ENCODE results near the gene R3HCC1L.

Gene R3HCC1L

GRCh38 chr10:98263088-98263487 lies 128.6 kb downstream of the R3HCC1L start:
- no peak for DNase-seq

DNA sequence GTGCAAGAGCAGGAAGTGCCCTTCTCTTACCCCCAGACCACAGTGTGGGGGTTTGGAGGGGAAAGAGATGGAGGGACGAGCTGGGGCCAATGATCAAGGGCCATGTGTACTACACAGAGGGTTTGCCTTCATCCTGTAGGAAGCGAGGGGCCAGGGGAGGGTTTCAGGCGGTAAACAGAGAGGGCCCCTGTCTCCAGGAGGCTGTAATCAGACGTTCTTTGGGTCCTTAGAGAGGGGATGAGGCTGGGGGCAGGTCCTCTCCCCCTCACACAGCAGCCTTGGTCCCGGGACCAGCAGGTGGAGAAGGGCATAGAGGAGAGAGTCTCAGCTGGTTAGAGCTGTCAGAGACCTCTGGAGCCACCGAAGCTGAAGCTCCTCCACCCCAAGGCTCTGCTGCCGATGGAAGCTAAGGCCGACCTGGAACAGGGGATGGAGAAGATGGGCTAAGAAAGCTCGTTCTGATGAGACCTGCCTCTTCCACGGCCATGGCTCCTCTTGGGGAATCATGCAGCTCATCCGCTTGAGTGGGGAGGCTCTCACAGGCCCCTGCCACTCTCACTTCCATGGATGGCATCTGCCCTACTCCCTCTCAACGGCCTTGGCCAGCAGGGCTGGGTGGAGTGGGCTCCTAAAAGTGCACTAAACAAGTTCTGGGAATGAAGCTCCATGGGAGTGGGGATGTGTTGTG lies 130.1 kb downstream of the R3HCC1L start:
- no peak for DNase-seq

DNA sequence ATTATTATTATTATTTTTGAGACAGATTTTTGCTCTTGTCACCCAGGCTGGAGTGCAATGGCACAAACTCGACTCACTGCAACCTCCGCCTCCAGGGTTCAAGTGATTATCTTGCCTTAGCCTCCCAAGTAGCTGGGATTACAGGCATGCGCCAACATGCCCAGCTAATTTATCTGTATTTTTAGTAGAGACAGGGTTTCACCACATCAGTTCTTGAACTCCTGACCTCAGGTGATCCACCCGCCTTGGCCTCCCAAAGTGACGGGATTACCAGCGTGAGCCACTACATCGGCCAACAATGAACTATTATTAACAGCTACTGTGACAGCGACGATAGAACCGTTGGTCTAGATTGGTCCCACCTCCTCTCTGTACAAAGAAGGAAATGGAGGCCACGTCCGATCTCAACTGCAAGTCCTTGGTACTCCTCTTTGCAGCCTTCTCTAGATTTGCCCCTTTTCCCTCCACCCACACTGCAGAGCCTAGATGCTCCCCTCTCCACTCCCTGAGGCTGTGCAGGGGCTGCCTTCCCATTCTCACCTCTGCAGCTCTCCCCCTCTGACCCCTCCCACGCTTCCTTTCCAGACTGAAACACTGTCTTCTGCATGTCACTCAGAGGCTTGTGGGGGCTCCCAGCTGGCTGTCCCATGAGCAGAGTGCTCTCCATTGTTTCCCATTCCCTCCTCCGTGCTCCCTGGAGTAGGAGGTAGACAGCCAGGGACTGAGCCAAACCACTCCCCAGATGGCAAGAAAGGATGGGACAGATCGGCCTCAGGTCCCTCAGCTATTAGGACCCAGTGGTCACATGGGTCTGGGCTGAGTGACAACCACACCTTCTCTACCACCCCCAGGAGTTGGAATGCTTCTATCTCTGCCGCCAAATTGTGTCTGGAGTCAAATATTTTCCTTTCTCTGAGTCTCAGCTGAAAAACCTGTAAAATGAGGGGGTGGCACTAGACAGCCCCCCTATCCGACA lies 131.2 kb downstream of the R3HCC1L start:
- DNase-seq: no peak

DNA sequence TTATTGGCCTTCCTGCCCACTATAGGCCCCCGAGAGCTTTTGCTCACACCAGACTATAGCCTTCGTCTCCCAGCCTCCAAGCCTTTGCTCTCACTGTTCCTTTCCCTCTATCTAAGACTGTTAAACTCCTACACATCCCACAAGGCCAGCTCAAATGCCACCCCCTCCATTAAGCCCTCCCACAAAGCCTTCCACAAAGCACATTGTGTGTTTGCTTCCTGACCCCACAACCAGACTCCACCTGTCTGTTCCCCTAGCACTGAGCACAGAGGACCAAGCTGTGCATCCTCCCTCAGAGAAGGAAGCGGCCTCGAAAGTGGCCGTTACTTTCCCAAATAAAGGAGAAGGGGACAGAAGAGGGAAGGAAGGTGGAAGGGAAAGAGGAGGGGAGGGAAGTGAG lies 132.2 kb downstream of the R3HCC1L start:
- DNase-seq: no peak

DNA sequence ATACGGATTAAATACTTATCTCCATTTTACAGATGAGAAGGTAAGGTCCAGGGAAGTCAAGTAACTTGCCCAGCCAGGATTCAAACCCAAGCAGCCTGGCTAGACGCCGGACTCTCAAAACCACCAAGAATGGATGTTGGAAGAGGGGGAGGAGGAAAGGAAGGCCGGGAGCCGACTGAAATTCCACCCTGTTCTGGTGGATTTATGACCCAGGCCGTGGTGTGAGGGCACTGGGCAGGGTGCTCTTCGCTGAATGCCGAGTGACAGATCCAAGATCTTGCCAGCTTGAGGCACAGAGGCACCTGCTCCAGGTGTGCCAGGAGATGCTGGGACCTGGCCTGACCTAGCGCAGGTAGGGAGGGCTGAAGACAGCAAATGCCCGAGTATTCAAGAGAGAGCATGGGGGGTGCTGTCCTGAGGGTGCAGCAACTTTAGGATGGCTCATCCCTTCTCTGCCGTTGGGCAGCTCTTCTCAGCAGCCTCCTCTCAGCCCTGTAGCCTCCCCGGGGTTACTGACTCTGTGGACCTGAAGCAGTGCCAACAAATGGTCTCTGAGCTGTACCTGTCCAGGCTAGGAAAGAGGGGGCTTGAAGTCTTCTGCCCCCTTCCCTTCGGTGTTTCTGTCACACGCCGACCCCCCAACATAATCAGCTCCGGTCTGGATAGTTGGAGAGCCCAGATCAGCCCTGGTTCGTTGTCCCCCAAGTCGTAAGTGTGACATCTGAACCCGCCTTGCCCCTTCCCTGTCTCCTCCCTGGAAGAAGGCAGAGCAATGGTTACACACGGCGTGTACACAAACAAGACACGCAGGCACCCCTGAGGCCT lies 132.8 kb downstream of the R3HCC1L start:
- DNase-seq: no peak

GRCh38 chr10:98267894-98268693 lies 133.6 kb downstream of the R3HCC1L start, which contains the start of gene LOXL4:
Gene LOXL4 (minus strand): TSS chr10:98268194. CDS start chr10:98263019, 5,175 bp downstream.
- peak in 1 of 2 experiments; percentile 8 for DNase-seq

DNA sequence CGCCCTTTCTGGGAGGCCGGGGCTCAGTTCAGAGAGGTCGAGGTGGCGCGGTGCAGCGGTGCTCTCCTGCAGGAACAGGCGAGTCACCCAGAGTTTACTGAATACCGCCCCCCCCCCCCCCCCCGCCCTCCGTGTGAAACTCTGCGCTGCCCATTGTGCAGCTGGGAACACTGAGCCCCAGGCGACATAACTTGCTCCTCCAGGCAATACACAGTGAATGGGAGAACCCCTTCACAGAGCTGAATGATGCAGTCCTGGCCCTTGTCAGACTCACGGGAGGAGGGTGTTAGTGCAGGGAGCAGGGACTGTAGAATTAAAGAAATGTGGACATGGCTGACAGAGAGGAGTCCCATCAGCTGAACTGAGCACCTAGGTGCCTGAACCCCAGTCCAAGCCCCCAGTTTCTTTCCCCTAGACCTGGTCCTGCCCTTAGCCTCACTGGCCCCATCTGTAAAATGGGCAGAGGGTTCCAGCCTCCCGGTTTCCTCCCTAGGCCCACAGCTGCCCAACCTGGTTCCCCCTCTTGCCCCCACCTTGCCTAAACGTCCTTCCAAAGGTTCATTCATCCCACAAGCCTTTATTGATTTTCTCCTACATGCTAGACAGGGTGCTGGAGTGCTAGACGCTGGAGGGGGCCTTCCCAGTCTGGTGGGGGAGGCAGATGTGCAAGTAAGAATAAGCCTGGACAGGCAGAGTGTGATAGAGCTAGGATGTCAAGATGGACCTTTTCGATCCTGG lies 134.4 kb downstream of the R3HCC1L start:
- DNase-seq: peak in 1 of 2 experiments; percentile 56

GRCh38 chr10:98269435-98269912 lies 135.0 kb downstream of the R3HCC1L start:
- DNase-seq: peak; percentile 65 to 71

DNA sequence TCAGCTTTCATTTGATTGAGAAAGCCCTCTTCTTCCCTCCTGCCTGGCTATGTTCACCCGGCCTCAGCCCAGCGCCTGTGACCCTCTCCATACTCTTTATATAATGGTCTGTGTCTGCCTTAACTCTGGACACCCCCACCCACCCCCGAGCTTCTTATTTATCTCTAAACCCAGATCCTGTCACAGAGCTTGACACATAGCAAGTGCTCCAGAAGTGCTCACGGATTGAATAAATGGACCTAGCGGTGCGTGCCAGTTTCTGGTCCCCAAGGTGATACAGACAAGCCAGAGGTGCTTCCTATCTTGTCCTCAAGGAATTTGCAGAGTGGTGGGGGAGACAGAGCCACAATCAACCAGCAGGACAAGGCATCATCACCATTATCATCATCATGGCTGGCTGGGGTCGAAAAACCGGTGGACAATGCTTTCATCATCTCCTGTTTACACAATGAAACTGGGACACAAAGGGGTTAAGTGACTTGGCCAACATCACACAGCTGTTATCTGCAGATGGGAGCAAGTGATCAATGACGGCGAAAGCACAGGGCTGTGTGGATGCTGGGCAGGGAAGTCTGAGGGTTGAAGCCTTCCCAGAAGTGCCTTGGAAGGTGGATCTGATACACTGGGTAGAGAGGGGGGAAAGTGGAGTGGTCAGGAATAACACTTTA lies 135.8 kb downstream of the R3HCC1L start:
- peak; percentile 28 to 40 for DNase-seq

GRCh38 chr10:98270786-98271185 lies 136.3 kb downstream of the R3HCC1L start:
- DNase-seq: no peak

GRCh38 chr10:98272245-98272644 lies 137.8 kb downstream of the R3HCC1L start:
- no peak for DNase-seq

- no peak for DNase-seq
Observed at GRCh38 chr10:98272656-98273055, 138.2 kb downstream of the R3HCC1L start.

DNA sequence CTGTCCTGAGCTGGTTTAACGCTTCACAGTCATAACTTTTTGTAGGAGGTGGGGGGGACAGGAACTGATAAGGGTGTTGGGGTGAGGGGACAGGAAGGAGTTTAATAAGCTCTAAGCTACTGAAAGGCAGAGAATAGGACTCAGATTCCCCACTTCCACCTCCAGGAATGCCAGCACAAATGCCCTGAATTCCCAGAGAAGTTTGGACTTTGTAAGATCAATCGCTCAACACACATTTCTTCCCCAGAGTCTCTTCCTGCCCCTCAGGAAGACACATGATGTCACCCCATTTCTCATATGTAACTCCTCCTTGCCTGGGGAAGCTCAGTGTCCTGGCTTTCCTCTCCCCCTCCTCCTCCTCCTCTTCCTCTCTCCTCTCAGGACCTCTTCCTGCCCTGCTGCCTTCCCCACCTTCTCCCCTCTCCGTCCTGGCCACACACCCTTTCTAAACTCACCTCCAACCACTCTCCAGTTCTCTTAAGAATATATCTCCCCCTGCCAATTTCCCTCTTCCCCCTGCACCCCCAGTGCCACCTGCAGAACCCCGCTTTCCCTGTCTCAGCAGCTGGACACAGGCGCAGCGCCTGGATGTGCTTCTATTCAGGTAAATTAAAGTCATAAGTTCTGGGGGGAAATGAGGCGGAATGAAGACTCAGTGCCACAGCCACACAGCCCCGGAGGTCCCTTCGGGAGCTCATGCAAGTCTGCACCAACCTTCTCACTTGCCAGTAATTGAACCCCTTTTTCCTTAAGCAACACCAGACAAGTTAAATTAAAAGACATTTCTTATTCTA lies 138.8 kb downstream of the R3HCC1L start:
- DNase-seq: no peak

DNA sequence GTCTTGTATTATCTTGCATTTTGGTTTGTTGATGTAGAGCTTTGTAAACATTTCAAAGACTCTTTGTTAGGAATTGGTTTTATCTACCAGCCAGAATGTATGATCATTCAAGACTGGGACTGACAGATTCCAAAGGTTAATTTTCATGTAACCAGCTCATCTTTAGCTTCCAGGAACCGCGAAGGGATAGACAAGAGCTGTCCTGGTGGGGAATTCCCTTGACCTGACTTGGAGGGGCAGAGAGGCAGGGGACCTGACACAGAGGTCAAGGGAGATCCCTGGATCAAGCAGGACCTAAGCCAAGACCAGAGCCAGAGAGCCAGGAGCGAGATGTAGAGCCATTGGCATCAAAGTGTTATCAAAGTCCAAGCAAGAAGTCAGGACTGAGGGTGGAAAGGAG lies 140.1 kb downstream of the R3HCC1L start:
- no peak for DNase-seq

GRCh38 chr10:98276311-98276710 lies 141.9 kb downstream of the R3HCC1L start:
- no peak for DNase-seq

DNA sequence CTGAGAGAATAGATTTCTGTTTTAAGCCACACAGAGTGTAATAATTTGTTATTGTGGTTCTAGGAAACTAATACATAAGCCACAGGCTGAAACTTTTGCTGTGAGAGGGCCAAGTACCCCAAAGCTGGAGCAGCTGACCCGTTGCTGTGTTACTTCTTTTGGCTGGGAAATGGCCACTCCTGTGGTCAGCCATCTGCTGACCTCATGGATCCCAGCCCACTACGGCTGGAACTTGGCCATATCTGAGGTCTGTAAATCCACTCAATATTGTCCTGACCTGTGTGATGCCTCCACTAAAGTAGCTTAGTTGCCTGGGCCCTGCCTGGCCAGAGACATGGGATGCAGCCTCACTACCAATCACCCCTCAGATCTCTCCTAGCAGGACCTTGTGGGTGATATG lies 151.0 kb downstream of the R3HCC1L start:
- DNase-seq: no peak

GRCh38 chr10:98286419-98286818 lies 152.0 kb downstream of the R3HCC1L start:
- no peak for DNase-seq

- DNase-seq: no peak
Observed at GRCh38 chr10:98287321-98287720, 152.9 kb downstream of the R3HCC1L start.

GRCh38 chr10:98289802-98290209 lies 155.3 kb downstream of the R3HCC1L start:
- no peak for DNase-seq

GRCh38 chr10:98292971-98293370 lies 158.5 kb downstream of the R3HCC1L start:
- DNase-seq: no peak
